ENCODE results near the gene PLCG2.

PLCG2 gene

GRCh38 chr16:81810361-81810760 lies 31.3 kb downstream of the PLCG2 start:
- no peak overlapping the region for H3K27ac ChIP-seq
- no peak for TF ChIP-seq CTCF (conservative IDR thresholded peaks at IDR 0.05; ENCODE audit: low read depth)
- CTCF ChIA-PET = no interaction called here

GRCh38 chr16:81810894-81811538 lies 31.9 kb downstream of the PLCG2 start:
- no peak for DNase-seq (ENCODE audit: low spot score)
- POLR2A ChIA-PET (ENCODE audit: low non-redundant PET) = no interaction called here
- TF ChIP-seq CTCF (conservative IDR thresholded peaks at IDR 0.05; ENCODE audit: low read depth) = no peak
- CTCF ChIA-PET = no interaction called here
- H3K27ac ChIP-seq = no peak overlapping the region

More at GRCh38 chr16:81810361-81810760, 31.3 kb downstream of the PLCG2 start:
- POLR2A ChIA-PET (ENCODE audit: low non-redundant PET) = no interaction called here
- no peak for DNase-seq (ENCODE audit: low spot score)

GRCh38 chr16:81813648-81814047 lies 34.6 kb downstream of the PLCG2 start:
- ChIA-PET CTCF (no interaction called here), POLR2A (ENCODE audit: low non-redundant PET) (no interaction called here)
- TF ChIP-seq CTCF (conservative IDR thresholded peaks at IDR 0.05; ENCODE audit: low read depth) = no peak
- no peak for DNase-seq (ENCODE audit: low spot score)
- no peak overlapping the region for H3K27ac ChIP-seq

GRCh38 chr16:81814751-81815428 lies 35.8 kb downstream of the PLCG2 start:
- ChIA-PET POLR2A (ENCODE audit: low non-redundant PET) (no interaction called here), CTCF (interaction anchor here (0.6 kb wide), 1 partner anchor 250 kb away, joined by 4 read pairs; no protein-coding TSS in a partner anchor)
- no peak for DNase-seq (ENCODE audit: low spot score)
- TF ChIP-seq CTCF (conservative IDR thresholded peaks at IDR 0.05; ENCODE audit: low read depth) = no peak
- no peak overlapping the region for H3K27ac ChIP-seq

GRCh38 chr16:81815429-81815766 lies 36.3 kb downstream of the PLCG2 start:
- ChIA-PET POLR2A (ENCODE audit: low non-redundant PET) (no interaction called here), CTCF (interaction anchor here (0.6 kb wide), 1 partner anchor 251 kb away, joined by 4 read pairs; no protein-coding TSS in a partner anchor)
- TF ChIP-seq CTCF (conservative IDR thresholded peaks at IDR 0.05; ENCODE audit: low read depth) = no peak
- no peak for DNase-seq (ENCODE audit: low spot score)
- H3K27ac ChIP-seq = no peak overlapping the region

- no peak for DNase-seq (ENCODE audit: low spot score)
- TF ChIP-seq CTCF (conservative IDR thresholded peaks at IDR 0.05; ENCODE audit: low read depth) = no peak
- no peak overlapping the region for H3K27ac ChIP-seq
- ChIA-PET CTCF (no interaction called here), POLR2A (ENCODE audit: low non-redundant PET) (interaction anchor here (0.6 kb wide), 1 partner anchor 607 kb away, joined by 4 read pairs; no protein-coding TSS in a partner anchor)
These were observed 37.3 kb downstream of the PLCG2 start for GRCh38 chr16:81816351-81816750.
